Parathyroid adenoma (tissue), 2 donors: ENCODE measurements around the gene CYP8B1.

Experiments used
- H2AFZ ChIP-seq: fragments of 300-600 bp; sonication (generic); one replicate; pipeline ENCODE4 v1.7.0; 2017; ENCODE audit warnings: antibody characterized with exemption, mild to moderate bottlenecking
- H3K27ac ChIP-seq: fragments of 300-600 bp; sonication (generic); one replicate; pipeline ENCODE4 v1.7.0; 2017
- H3K27me3 ChIP-seq: fragments of 300-600 bp; sonication (generic); one replicate; pipeline ENCODE4 v1.7.0; 2017; ENCODE audit warnings: low read length; ENCODE audit not compliant: control insufficient read depth, insufficient read depth
- H3K36me3 ChIP-seq: fragments of 300-600 bp; sonication (generic); one replicate; pipeline ENCODE4 v1.7.0; 2017; ENCODE audit warnings: low read length; ENCODE audit not compliant: control insufficient read depth, insufficient read depth
- H3K4me1 ChIP-seq: fragments of 300-600 bp; sonication (generic); one replicate; pipeline ENCODE4 v1.7.0; 2017; ENCODE audit warnings: control low read depth
- H3K4me2 ChIP-seq: fragments of 300-600 bp; sonication (generic); one replicate; pipeline ENCODE4 v1.7.0; 2017; ENCODE audit warnings: low read length
- H3K4me3 ChIP-seq: fragments of 300-600 bp; sonication (generic); one replicate; pipeline ENCODE4 v1.7.0; 2017; ENCODE audit warnings: low read depth, low read length
- H3K79me2 ChIP-seq: fragments of 300-600 bp; sonication (generic); one replicate; pipeline ENCODE4 v1.7.0; 2017; ENCODE audit warnings: control low read depth
- H3K9ac ChIP-seq: fragments of 300-600 bp; sonication (generic); one replicate; pipeline ENCODE4 v1.7.0; 2017; ENCODE audit warnings: mild to moderate bottlenecking
- H3K9me3 ChIP-seq: fragments of 300-600 bp; sonication (generic); one replicate; pipeline ENCODE4 v1.7.0; 2017; ENCODE audit warnings: low read length; ENCODE audit not compliant: control insufficient read depth
- CTCF ChIP-seq: fragments of 300-600 bp; sonication (generic); IDR thresholded peaks from one replicate; pipeline ENCODE4 v1.7.0; 2017; ENCODE audit warnings: antibody characterized with exemption, mild to moderate bottlenecking
- donor health status: primary hyperparathyroidism.

The CYP8B1 gene

GRCh38 chr3:42867138-42867537 is 8.5 kb downstream of the CYP8B1 start:
- Histone ChIP-seq H2AFZ (no peak overlapping the region), H3K4me2 (no peak overlapping the region), H3K27me3 (no peaks in the 10 kb centered on the region)

GRCh38 chr3:42865256-42865655 is 10.4 kb downstream of the CYP8B1 start:
- H3K36me3 ChIP-seq = no peaks in the 10 kb centered on the region
- H3K27me3 ChIP-seq = no peaks in the 10 kb centered on the region
- no peak overlapping the region for H2AFZ ChIP-seq
- no peak overlapping the region for H3K4me2 ChIP-seq
- H3K9me3 ChIP-seq = no peaks in the 10 kb centered on the region
- TF ChIP-seq CTCF = no peak
- no peak overlapping the region for H3K27ac ChIP-seq
- H3K9ac ChIP-seq = no peak overlapping the region
- no peak overlapping the region for H3K4me3 ChIP-seq
- no peaks in the 10 kb centered on the region for H3K79me2 ChIP-seq
- no peaks in the 10 kb centered on the region for H3K4me1 ChIP-seq

More at GRCh38 chr3:42867138-42867537, 8.5 kb downstream of the CYP8B1 start:
- H3K4me1 ChIP-seq = peaks cover 4% of the 10 kb centered on the region
- no peak overlapping the region for H3K9ac ChIP-seq
- H3K9me3 ChIP-seq = no peaks in the 10 kb centered on the region
- no peak for TF ChIP-seq CTCF
- no peak overlapping the region for H3K4me3 ChIP-seq
- no peaks in the 10 kb centered on the region for H3K36me3 ChIP-seq
- no peaks in the 10 kb centered on the region for H3K79me2 ChIP-seq
- H3K27ac ChIP-seq = no peak overlapping the region

GRCh38 chr3:42864321-42864950 is 11.2 kb downstream of the CYP8B1 start:
- no peak for TF ChIP-seq CTCF
- no peaks in the 10 kb centered on the region for H3K9me3 ChIP-seq
- H3K4me1 ChIP-seq = no peaks in the 10 kb centered on the region
- no peak overlapping the region for H3K9ac ChIP-seq
- no peaks in the 10 kb centered on the region for H3K79me2 ChIP-seq
- no peak overlapping the region for H3K27ac ChIP-seq
- H3K4me3 ChIP-seq = no peak overlapping the region
- no peak overlapping the region for H3K4me2 ChIP-seq
- H2AFZ ChIP-seq = no peak overlapping the region
- no peaks in the 10 kb centered on the region for H3K27me3 ChIP-seq
- H3K36me3 ChIP-seq = no peaks in the 10 kb centered on the region

GRCh38 chr3:42856544-42856943 is 19.1 kb downstream of the CYP8B1 start:
- Histone ChIP-seq H3K9me3 (no peaks in the 10 kb centered on the region), H3K27ac (no peak overlapping the region), H3K79me2 (no peaks in the 10 kb centered on the region), H3K4me2 (no peak overlapping the region), H3K9ac (no peak overlapping the region), H2AFZ (no peak overlapping the region), H3K4me3 (no peak overlapping the region), H3K27me3 (no peaks in the 10 kb centered on the region), H3K4me1 (no peaks in the 10 kb centered on the region), H3K36me3 (no peaks in the 10 kb centered on the region)
- TF ChIP-seq CTCF = no peak
